Kidney capillary endothelial cell (primary cell): ENCODE results near the gene FMN1.

Experiments used
- DNase-seq: peaks from one replicate; pipeline ENCODE4 v3.0.0-alpha.2; 2018; ENCODE audit warnings: low spot score

The FMN1 gene

GRCh38 chr15:33194704-33195670, at the start of gene FMN1:
Gene FMN1 (minus strand): TSS chr15:33194714. CDS start chr15:33154914, 39,800 bp downstream.
- DNase-seq, result peak; percentile 90

- DNase-seq, result peak; percentile 55
Measured at GRCh38 chr15:33243869-33244268, 49.4 kb upstream of the FMN1 start.

GRCh38 chr15:33243393-33243792, 48.9 kb upstream of the FMN1 start:
- no peak for DNase-seq

- peak; percentile 53 for DNase-seq
Measured at GRCh38 chr15:33242669-33243191, 48.2 kb upstream of the FMN1 start.

- DNase-seq, result peak; percentile 77
Measured at GRCh38 chr15:33242165-33242564, 47.7 kb upstream of the FMN1 start.

GRCh38 chr15:33236841-33237509, 42.5 kb upstream of the FMN1 start:
- DNase-seq, result no peak

- no peak for DNase-seq
Measured at GRCh38 chr15:33234020-33234461, 39.5 kb upstream of the FMN1 start.

GRCh38 chr15:33226559-33227181, 32.2 kb upstream of the FMN1 start:
- peak; percentile 57 for DNase-seq

- no peak for DNase-seq
Measured at GRCh38 chr15:33218071-33218491, 23.6 kb upstream of the FMN1 start.

GRCh38 chr15:33215941-33216872, 21.7 kb upstream of the FMN1 start:
- no peak for DNase-seq

- DNase-seq, result no peak
Measured at GRCh38 chr15:33211176-33211808, 16.8 kb upstream of the FMN1 start.

- peak; percentile 30 for DNase-seq
Measured at GRCh38 chr15:33209575-33210481, 15.3 kb upstream of the FMN1 start.

- DNase-seq, result no peak
Measured at GRCh38 chr15:33207646-33208045, 13.1 kb upstream of the FMN1 start.

- DNase-seq, result no peak
Measured at GRCh38 chr15:33206366-33206765, 11.9 kb upstream of the FMN1 start.

GRCh38 chr15:33204926-33205325, 10.4 kb upstream of the FMN1 start:
- no peak for DNase-seq

- DNase-seq, result no peak
Measured at GRCh38 chr15:33204087-33204486, 9.6 kb upstream of the FMN1 start.

- DNase-seq, result peak; percentile 92
Measured at GRCh38 chr15:33201491-33202231, 7.1 kb upstream of the FMN1 start.

- no peak for DNase-seq
Measured at GRCh38 chr15:33200903-33201302, 6.4 kb upstream of the FMN1 start.

- no peak for DNase-seq
Measured at GRCh38 chr15:33200444-33200843, 5.9 kb upstream of the FMN1 start.
